HepG2 (cell line): Measurements from ENCODE around the gene UBE2E1. TPM values are rescaled to one million over a fixed set of nuclear protein-coding genes. Genes with fewer than 3 reads are reported as not detected.

Experiments
- ATAC-seq: fragments of 200-7000 bp; cut with Tn5 transposase; 3 replicates; pipeline ENCODE4 v1.9.1; 2020; ENCODE audit warnings: mild to moderate bottlenecking, moderate library complexity
- Bru-seq: library from RNA; stranded (reverse); fragments of 400-500 nt; gene quantifications from one replicate; lab custom pipeline; 2021; lab: Mats Ljungman, UMichigan
- BruChase-seq, 2 experiments: library from RNA; stranded (reverse); fragments of 400-500 nt; gene quantifications; one replicate each; lab custom pipeline; 2021; lab: Mats Ljungman, UMichigan
- BruUV-seq: library from RNA; stranded (reverse); fragments of 400-500 nt; replicated peaks from 2 replicates; lab custom pipeline; 2021; lab: Mats Ljungman, UMichigan
- CTCF ChIA-PET: fragments of 300-600 bp; formaldehyde crosslinking; extraction: SDS; loops from one replicate; lab custom pipeline; 2021; ENCODE audit warnings: low total read pairs, inconsistent platforms, low intra/inter-chr PET ratio; lab: Yijun Ruan, JAX
- POLR2A ChIA-PET: fragments of 350-600 bp; sonication (Branson Sonifier 250); formaldehyde crosslinking; loops from one replicate; lab custom pipeline; 2020; ENCODE audit warnings: antibody characterized with exemption, inconsistent platforms; lab: Yijun Ruan, JAX
- DNase-seq: peaks from one replicate; pipeline ENCODE4 v3.0.0-alpha.2; 2015; ENCODE audit warnings: low spot score
- FAIRE-seq: peaks from 3 replicates; lab custom pipeline; 2011; peaks lifted over from hg19 to GRCh38; lab: Jason Lieb, UNC
- H2AFZ ChIP-seq: one replicate; pipeline ENCODE4 v1.6.1; 2011; ENCODE audit warnings: low read length, inconsistent platforms
- H3K27ac ChIP-seq: fragments of 300-600 bp; 3 replicates; pipeline ENCODE4 v1.8.0; 2011; ENCODE audit warnings: mixed run types, mild to moderate bottlenecking, mixed read lengths, low read length, inconsistent platforms; ENCODE audit not compliant: insufficient read depth; ENCODE audit errors: extremely low read length
- H3K27me3 ChIP-seq, 2 experiments: fragments of 200-600 bp in 1 of 2; 2 replicates in 1 of 2; 3 replicates in 1 of 2; pipeline versions ENCODE4 v1.6.0 to v1.8.0; 2011; ENCODE audit warnings: low read length in 2 of 2, mild to moderate bottlenecking in 2 of 2, moderate library complexity in 2 of 2, inconsistent platforms in 1 of 2; ENCODE audit not compliant: insufficient read depth in 2 of 2, control insufficient read depth in 1 of 2
- H3K36me3 ChIP-seq, 2 experiments: fragments of 200-600 bp in 1 of 2; replicated peaks in 1 of 2; 2 replicates in 1 of 2; 3 replicates in 1 of 2; pipeline versions ENCODE4 v1.5.1 to v1.8.0; 2011; ENCODE audit warnings: low read length in 2 of 2, inconsistent platforms in 1 of 2; ENCODE audit not compliant: insufficient read depth in 2 of 2, control insufficient read depth in 1 of 2
- H3K4me1 ChIP-seq: 2 replicates; pipeline ENCODE4 v1.5.1; 2012; ENCODE audit warnings: low read length, inconsistent platforms; ENCODE audit not compliant: insufficient read depth
- H3K4me2 ChIP-seq: 2 replicates; pipeline ENCODE4 v1.6.0; 2011; ENCODE audit warnings: low read depth, low read length, inconsistent platforms
- H3K4me3 ChIP-seq, 3 experiments: fragments of 200-600 bp in 1 of 3; sonication (generic), shearing (Covaris generic) in 1 of 3; replicated peaks in 1 of 3; 2 replicates each; pipeline ENCODE4 v1.5.1; 2011 to 2016; ENCODE audit warnings: low read length in 3 of 3, inconsistent platforms in 2 of 3, low read depth in 2 of 3, mild to moderate bottlenecking in 2 of 3, control low read depth in 1 of 3, mixed read lengths in 1 of 3; ENCODE audit not compliant: insufficient read depth in 1 of 3
- H3K79me2 ChIP-seq: one replicate; pipeline ENCODE4 v1.6.1; 2011; ENCODE audit warnings: low read length, inconsistent platforms; ENCODE audit not compliant: insufficient read depth
- H3K9ac ChIP-seq: 2 replicates; pipeline ENCODE4 v1.6.0; 2011; ENCODE audit warnings: mild to moderate bottlenecking, low read depth, low read length, inconsistent platforms; ENCODE audit not compliant: insufficient read depth
- H3K9me3 ChIP-seq: 2 replicates; pipeline ENCODE4 v1.5.1; 2012; ENCODE audit warnings: mild to moderate bottlenecking, low read length
- H4K20me1 ChIP-seq: 2 replicates; pipeline ENCODE4 v1.6.0; 2011; ENCODE audit warnings: inconsistent platforms, mild to moderate bottlenecking, low read length, moderate library complexity; ENCODE audit not compliant: insufficient read depth
- CCAR2 ChIP-seq: fragments of 200-400 bp; formaldehyde crosslinking; optimal IDR thresholded peaks from 2 replicates; pipeline ENCODE3; 2018; ENCODE audit warnings: low read depth, mild to moderate bottlenecking, low read length, moderate library complexity
- HMG20B ChIP-seq: conservative IDR thresholded peaks from 2 replicates; pipeline ENCODE4 v1.6.1; 2016; ENCODE audit warnings: missing genetic modification reagents, missing compliant biosample characterization
- HNRNPK ChIP-seq: fragments of 200-400 bp; formaldehyde crosslinking; IDR thresholded peaks from 2 replicates; pipeline ENCODE4 v1.6.1; 2018; ENCODE audit warnings: low read length, low read depth, moderate library complexity, mild to moderate bottlenecking; ENCODE audit not compliant: poor library complexity, severe bottlenecking
- NR2C2 ChIP-seq: sonication (generic); formaldehyde crosslinking; IDR thresholded peaks from 2 replicates; pipeline ENCODE4 v1.4.0; 2020; ENCODE audit warnings: missing genetic modification reagents, mild to moderate bottlenecking, moderate library complexity, borderline replicate concordance
- UBTF ChIP-seq: sonication (generic); formaldehyde crosslinking; IDR thresholded peaks from 2 replicates; pipeline ENCODE4 v1.4.0; 2020; ENCODE audit warnings: mild to moderate bottlenecking, missing genetic modification reagents
- ZFX ChIP-seq: sonication (generic); formaldehyde crosslinking; IDR thresholded peaks from 2 replicates; pipeline ENCODE4 v1.4.0; 2020; ENCODE audit warnings: mild to moderate bottlenecking, low read depth, missing genetic modification reagents, moderate library complexity
- ZNF281 ChIP-seq: sonication (generic); formaldehyde crosslinking; IDR thresholded peaks from 2 replicates; pipeline ENCODE4 v1.4.0; 2020; ENCODE audit warnings: missing genetic modification reagents, borderline replicate concordance
- ZNF343 ChIP-seq: sonication (generic); formaldehyde crosslinking; IDR thresholded peaks from 2 replicates; pipeline ENCODE4 v1.4.0; 2020; ENCODE audit warnings: mild to moderate bottlenecking, missing genetic modification reagents
- WGBS: methylation state at CpG from one replicate; pipeline ENCODE4 v1.1.6; 2017; ENCODE audit warnings: low lambda C conversion rate; 5-methylcytosine and 5-hydroxymethylcytosine counted together
- in situ Hi-C: cut with HindIII; loops from 2 replicates; pipeline ENCODE4 v1.10.0; 2017; ENCODE audit warnings: low pct_unique_long_range_greater_than_20kb; ENCODE audit not compliant: extremely low pct_ligation_motif_present
- intact Hi-C: fragments of 100-400 bp; cut with micrococcal nuclease; formaldehyde crosslinking; loops from one replicate; pipeline ENCODE4 v1.10.0; 2022; ENCODE audit not compliant: unreplicated experiment
- long read RNA-seq, 2 experiments: library from RNA in 1 of 2; library from polyadenylated mRNA in 1 of 2; stranded (forward) in 1 of 2; unstranded in 1 of 2; transcript quantifications; one replicate each; pipeline ENCODE4 v2.0.0, GENCODE V29; 2019 to 2022
- polyA minus RNA-seq, 3 experiments: library from RNA; depleted of rRNA, polyadenylated mRNA; stranded (reverse); fragments of >200 nt; gene quantifications; 2 replicates each; pipeline ENCODE4 v1.2.3, GENCODE V29; 2011; ENCODE audit warnings: low replicate concordance in 1 of 3
- polyA plus RNA-seq, 8 experiments: library from polyadenylated mRNA; depleted of rRNA in 3 of 8; stranded (reverse) in 7 of 8; unstranded in 1 of 8; fragments of >200 nt; fragmentation: Illumina TruSeq in 4 of 8; extraction: Trizol in 4 of 8; gene quantifications; 2 replicates each; pipeline versions ENCODE4 v1.2.1 to v1.2.3, GENCODE V29; 2011 to 2016; ENCODE audit warnings: low read depth in 4 of 8, missing spikeins in 1 of 8, mixed read lengths in 1 of 8; ENCODE audit not compliant: insufficient read depth in 1 of 8
- total RNA-seq, 5 experiments: library from RNA; depleted of rRNA; stranded (reverse); fragments of >200 nt; fragmentation: Illumina TruSeq; extraction: Trizol; gene quantifications; 2 replicates each; pipeline ENCODE4 v1.2.3, GENCODE V29; 2016; ENCODE audit warnings: low read depth in 1 of 5

The UBE2E1 gene
- total RNA-seq (2016; rRNA removed; fragmentation: Illumina TruSeq; extraction: Trizol) = 61.8 and 82.6 TPM in 2 replicates
- total RNA-seq (2016; cell fraction: cytosol; rRNA removed; fragmentation: Illumina TruSeq; extraction: Trizol; ENCODE audit: low read depth) = 27.8 and 29.8 TPM in 2 replicates
- total RNA-seq (2016; cell fraction: insoluble cytoplasmic fraction; rRNA removed; fragmentation: Illumina TruSeq; extraction: Trizol) = 56.6 and 91.5 TPM in 2 replicates
- 51.7 and 51.8 TPM in 2 replicates for total RNA-seq (2016; cell fraction: membrane; rRNA removed; fragmentation: Illumina TruSeq; extraction: Trizol)
- total RNA-seq (2016; cell fraction: nucleus; rRNA removed; fragmentation: Illumina TruSeq; extraction: Trizol) = 40.2 and 43.9 TPM in 2 replicates
- polyA plus RNA-seq (2011; rRNA removed) = 55.4 and 56.2 TPM in 2 replicates
- polyA plus RNA-seq (2011; cell fraction: cytosol; rRNA removed) = 25.3 and 41.0 TPM in 2 replicates
- 24.4 and 30.9 TPM in 2 replicates for polyA plus RNA-seq (2011; cell fraction: nucleus; rRNA removed)
- 65.9 and 73.0 TPM in 2 replicates for polyA plus RNA-seq (2012)
- polyA plus RNA-seq (2016; cell fraction: cytosol; fragmentation: Illumina TruSeq; extraction: Trizol; ENCODE audit: low read depth) = 40.2 and 48.2 TPM in 2 replicates
- 112 and 129 TPM in 2 replicates for polyA plus RNA-seq (2016; cell fraction: insoluble cytoplasmic fraction; fragmentation: Illumina TruSeq; extraction: Trizol; ENCODE audit: low read depth)
- 57.7 and 60.5 TPM in 2 replicates for polyA plus RNA-seq (2016; cell fraction: membrane; fragmentation: Illumina TruSeq; extraction: Trizol; ENCODE audit: low read depth)
- polyA plus RNA-seq (2016; cell fraction: nucleus; fragmentation: Illumina TruSeq; extraction: Trizol; ENCODE audit: insufficient read depth, low read depth) = 73.6 and 78.6 TPM in 2 replicates
- 26.6 and 37.3 TPM in 2 replicates for polyA minus RNA-seq (2011; rRNA and poly(A)+ RNA removed; ENCODE audit: low replicate concordance)
- polyA minus RNA-seq (2011; cell fraction: cytosol; rRNA and poly(A)+ RNA removed) = 24.6 and 36.0 TPM in 2 replicates
- polyA minus RNA-seq (2011; cell fraction: nucleus; rRNA and poly(A)+ RNA removed) = 47.8 and 70.1 TPM in 2 replicates
- percentile 87 among the genes with signal in this experiment for Bru-seq, nascent RNA
- percentile 83 among the genes with signal in this experiment for BruChase-seq, experiment 1, labeled RNA remaining after a 6-hour chase
- percentile 86 among the genes with signal in this experiment for BruChase-seq, experiment 2, labeled RNA remaining after a 2-hour chase
- long read RNA-seq, experiment 1, partial matches to known transcripts = 3 of 6 reads
- long read RNA-seq, experiment 1, other reads (novel, unspliced or antisense) = 2 of 6 reads
- long read RNA-seq, experiment 2, transcript UBE2E1-201 (6 exons, 1,511 nt) = major isoform, 35 of 144 reads
- long read RNA-seq, experiment 2, transcript UBE2E1-203 (5 exons, 1,224 nt) = minor isoform, 7 of 144 reads
- long read RNA-seq, experiment 2, partial matches to known transcripts = 13 of 144 reads
- long read RNA-seq, experiment 2, other reads (novel, unspliced or antisense) = 88 of 144 reads

- Histone ChIP-seq H3K9ac (peak within 1 kb of the TSS; percentile 72), H4K20me1 (no peaks in the 10 kb centered on the region), H3K4me2 (peak within 1 kb of the TSS; percentile 81), H3K36me3 (no peaks in the 10 kb centered on the region), H3K27ac (peak within 1 kb of the TSS; percentile 64), H3K27me3 (peaks cover 0 to 11% of the 10 kb centered on the region in 2 experiments; a peak in 1 of 5 replicates), H3K79me2 (peaks cover 6% of the 10 kb centered on the region), H3K4me3 (peak within 1 kb of the TSS; percentile 79 to 83 (median 80)), H3K4me1 (peaks cover 37% of the 10 kb centered on the region), H2AFZ (peak within 1 kb of the TSS; percentile 56), H3K9me3 (no peaks in the 10 kb centered on the region)
- CTCF ChIA-PET = no interaction called here
- ATAC-seq (peak; percentile 65), FAIRE-seq (no peak), DNase-seq (peak; percentile 38)
- BruUV-seq = no TSS peak
- POLR2A ChIA-PET = interaction anchor here (1.6 kb wide), 1 partner anchor 112 kb away, joined by 4 read pairs; no protein-coding TSS in a partner anchor
- WGBS = 0% methylated on average over 14 of the region's 82 CpGs
- intact Hi-C loops (no loop called here), in situ Hi-C loops (no loop called here)
- TF ChIP-seq UBTF (CRISPR knock-in tag) = 0 out of 2 replicates have a peak, but pooled peaks have one; percentile 38
- no peak for TF ChIP-seq CCAR2
- TF ChIP-seq HNRNPK = peak; percentile 41
- peak; percentile 75; the same call in 1 of the 2 replicates for TF ChIP-seq ZNF281 (CRISPR knock-in tag)
- peak; percentile 58 for TF ChIP-seq ZFX (CRISPR knock-in tag)
- no peak for TF ChIP-seq ZNF343 (CRISPR knock-in tag)
- TF ChIP-seq HMG20B (CRISPR knock-in tag) = no peak
- TF ChIP-seq NR2C2 (CRISPR knock-in tag) = no peak
Observed at GRCh38 chr3:23805633-23806533, at the start of gene UBE2E1. UBE2E1 (plus strand) TSS chr3:23805955; CDS start chr3:23807270, 1,315 bp downstream.
